ENCODE measurements around the gene TDRD5. TPM values are rescaled to one million over a fixed set of nuclear protein-coding genes. Genes with fewer than 3 reads are reported as not detected.

Gene TDRD5
- total and polyA plus RNA-seq, 3 donors from 2014 or later = 26.1 to 52.2 (median 30.5) TPM

GRCh38 chr1:179707406-179707805, 115.8 kb downstream of the TDRD5 start:
- H3K4me1 ChIP-seq = no peaks in the 10 kb centered on the region
- no peak overlapping the region for H3K27ac ChIP-seq
- no peaks in the 10 kb centered on the region for H3K27me3 ChIP-seq
- WGBS, 2 donors = 73 to 79% methylated on average over 2 of the region's 2 CpGs
- H3K4me3 ChIP-seq = no peak overlapping the region
- no peaks in the 10 kb centered on the region for H3K9me3 ChIP-seq
- TF ChIP-seq CTCF (IDR thresholded peaks at IDR 0.05) = no peak
- TF ChIP-seq POLR2A (IDR thresholded peaks at IDR 0.05) = no peak
- no peak for DNase-seq
- no peaks in the 10 kb centered on the region for H3K36me3 ChIP-seq (ENCODE audit: low read depth, missing control alignments)
- intact Hi-C loops (cut with DNase I; ENCODE audit: low total_unique reads) = loop anchor here (5.0 kb wide), 1 partner anchor 110 kb away; no protein-coding TSS in a partner anchor

GRCh38 chr1:179708434-179709195, 117.0 kb downstream of the TDRD5 start:
- no peaks in the 10 kb centered on the region for H3K27me3 ChIP-seq
- no peaks in the 10 kb centered on the region for H3K9me3 ChIP-seq
- H3K27ac ChIP-seq = no peak overlapping the region
- DNase-seq = no peak
- 90 to 93% methylated on average over 6 of the region's 6 CpGs for WGBS, 2 donors
- intact Hi-C loops (cut with DNase I; ENCODE audit: low total_unique reads) = loop anchor here (5.0 kb wide), 1 partner anchor 109 kb away; no protein-coding TSS in a partner anchor
- H3K4me1 ChIP-seq = no peaks in the 10 kb centered on the region
- H3K36me3 ChIP-seq (ENCODE audit: low read depth, missing control alignments) = no peaks in the 10 kb centered on the region
- no peak overlapping the region for H3K4me3 ChIP-seq
- no peak for TF ChIP-seq POLR2A (IDR thresholded peaks at IDR 0.05)
- no peak for TF ChIP-seq CTCF (IDR thresholded peaks at IDR 0.05)

GRCh38 chr1:179709841-179710329, 118.3 kb downstream of the TDRD5 start:
- Histone ChIP-seq H3K4me1 (no peaks in the 10 kb centered on the region), H3K9me3 (no peaks in the 10 kb centered on the region), H3K4me3 (no peak overlapping the region), H3K27ac (no peak overlapping the region), H3K36me3 (ENCODE audit: low read depth, missing control alignments) (no peaks in the 10 kb centered on the region), H3K27me3 (no peaks in the 10 kb centered on the region)
- intact Hi-C loops (cut with DNase I; ENCODE audit: low total_unique reads) = loop anchor here (5.0 kb wide), 1 partner anchor 107 kb away; no protein-coding TSS in a partner anchor
- WGBS, 2 donors = 61 to 63% methylated on average over 5 of the region's 5 CpGs
- TF ChIP-seq POLR2A (IDR thresholded peaks at IDR 0.05) (no peak), CTCF (IDR thresholded peaks at IDR 0.05) (no peak)
- no peak for DNase-seq

- Histone ChIP-seq H3K36me3 (ENCODE audit: low read depth, missing control alignments) (no peaks in the 10 kb centered on the region), H3K4me1 (no peaks in the 10 kb centered on the region), H3K4me3 (no peak overlapping the region), H3K27ac (no peak overlapping the region), H3K27me3 (no peaks in the 10 kb centered on the region), H3K9me3 (no peaks in the 10 kb centered on the region)
- intact Hi-C loops (cut with DNase I; ENCODE audit: low total_unique reads) = no loop called here
- TF ChIP-seq POLR2A (IDR thresholded peaks at IDR 0.05) (no peak), CTCF (IDR thresholded peaks at IDR 0.05) (no peak)
- DNase-seq = no peak
- WGBS, 2 donors = 100% methylated on average over 1 of the region's 1 CpG
Measured at GRCh38 chr1:179714159-179714558, 122.5 kb downstream of the TDRD5 start.

GRCh38 chr1:179714623-179715022, 123.0 kb downstream of the TDRD5 start:
- intact Hi-C loops (cut with DNase I; ENCODE audit: low total_unique reads) = no loop called here
- H3K9me3 ChIP-seq = no peaks in the 10 kb centered on the region
- TF ChIP-seq CTCF (IDR thresholded peaks at IDR 0.05) (no peak), POLR2A (IDR thresholded peaks at IDR 0.05) (no peak)
- no peaks in the 10 kb centered on the region for H3K36me3 ChIP-seq (ENCODE audit: low read depth, missing control alignments)
- no peak overlapping the region for H3K27ac ChIP-seq
- no peaks in the 10 kb centered on the region for H3K4me1 ChIP-seq
- H3K27me3 ChIP-seq = no peaks in the 10 kb centered on the region
- DNase-seq = no peak
- H3K4me3 ChIP-seq = no peak overlapping the region
